Right cardiac atrium (tissue), 5 donors: ENCODE measurements around the gene CCP110. TPM values are rescaled to one million over a fixed set of nuclear protein-coding genes. Genes with fewer than 3 reads are reported as not detected.

Experiments used
- ATAC-seq, 2 donors: fragments of 200-7000 bp; cut with Tn5 transposase; one replicate each; pipeline versions ENCODE4 v1.8.0 to v1.9.1; 2020; ENCODE audit warnings: moderate library complexity in 2 of 2, mild to moderate bottlenecking in 1 of 2
- DNase-seq, 3 donors: peaks; one replicate each; pipeline ENCODE4 v3.0.0-alpha.2; 2020
- H3K27ac ChIP-seq: one replicate; pipeline ENCODE4 v1.5.1; 2013; ENCODE audit warnings: mild to moderate bottlenecking, low read length, control low read depth, moderate library complexity
- H3K27me3 ChIP-seq: one replicate; pipeline ENCODE4 v1.6.1; 2013; ENCODE audit not compliant: control insufficient read depth, insufficient read depth
- H3K4me1 ChIP-seq: one replicate; pipeline ENCODE4 v1.6.1; 2013; ENCODE audit warnings: low read length; ENCODE audit not compliant: control insufficient read depth, insufficient read depth
- H3K4me3 ChIP-seq: one replicate; pipeline ENCODE4 v1.5.1; 2013; ENCODE audit warnings: low read length, control low read depth
- H3K9me3 ChIP-seq: one replicate; pipeline ENCODE4 v1.6.1; 2013; ENCODE audit warnings: low read length; ENCODE audit not compliant: control insufficient read depth
- WGBS: extraction: QIAGEN DNeasy Blood & Tissue Kit; methylation state at CpG from one replicate; pipeline ENCODE4 v1.1.7; 2013; 5-methylcytosine and 5-hydroxymethylcytosine counted together
- intact Hi-C, 4 donors: fragments of 100-400 bp; cut with DNase I; formaldehyde crosslinking; loops; one replicate each; pipeline versions ENCODE4 v1.11.0 to v1.14.0; 2022 to 2023
- polyA plus RNA-seq: library from polyadenylated mRNA; stranded (reverse); fragments of 200-250 nt; gene quantifications from one replicate; pipeline ENCODE4 v1.2.3, GENCODE V29; 2013
- total RNA-seq, 4 donors: library from RNA; stranded (reverse); fragmentation: NEBNext Ultra II Directional; extraction: Animal tissue kit (Norgen Biotek cat#: 25700); gene quantifications; one replicate each; pipeline ENCODE4 v1.2.1, GENCODE V29; 2021
- donor health status: healthy with polysubstance abuse.
- donor health status: DM: no; HTN: yes; CAD: no.
- donor health status: DM: no; HTN: no; CAD: no.
- donor health status: DM: no; HTN: yes; CAD: no; lungs with severe emphysema.
- donor health status: DM: yes; HTN: yes; CAD: no.

CCP110 gene
- total and polyA plus RNA-seq, 5 donors: 3.9 to 13.2 (median 10.3) TPM

GRCh38 chr16:19582050-19582831, 58.5 kb downstream of the CCP110 start:
- intact Hi-C loops: no loop called here
- no peak for DNase-seq
- no peaks in the 10 kb centered on the region for H3K9me3 ChIP-seq
- no peaks in the 10 kb centered on the region for H3K27me3 ChIP-seq
- H3K4me3 ChIP-seq: no peak overlapping the region
- no peak for ATAC-seq
- H3K27ac ChIP-seq: no peak overlapping the region
- H3K4me1 ChIP-seq: peaks cover 1% of the 10 kb centered on the region
- 80% methylated on average over 10 of the region's 10 CpGs for WGBS

DNA sequence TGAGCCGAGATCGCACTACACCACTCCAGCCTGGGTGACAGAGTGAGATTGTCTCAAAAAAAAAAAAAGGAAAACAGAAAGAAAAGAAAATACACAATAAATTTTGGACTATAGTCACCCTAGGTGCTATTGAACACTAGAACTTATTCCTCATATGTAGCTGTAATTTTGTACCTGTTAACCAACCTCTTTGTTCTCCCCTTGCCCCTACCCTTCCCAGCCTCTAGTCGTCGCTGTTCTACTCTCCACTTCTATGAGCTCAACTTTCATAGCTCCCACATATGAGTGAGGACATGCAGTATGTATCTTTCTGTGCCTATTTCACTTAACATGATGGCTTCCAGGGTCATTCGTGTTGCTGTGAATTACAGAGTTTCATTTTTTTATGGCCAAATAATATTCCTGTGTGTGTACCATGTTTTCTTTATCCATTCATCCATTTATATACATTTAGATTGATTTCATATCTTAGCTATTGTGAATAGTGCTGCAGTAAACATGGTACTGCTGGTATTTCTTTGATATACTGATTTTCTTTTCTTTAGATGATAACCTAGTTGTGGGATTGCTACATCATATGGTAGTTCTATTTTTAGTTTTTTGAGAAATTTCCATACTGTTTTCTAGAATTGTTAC, 60.0 kb downstream of the CCP110 start:
- no peak overlapping the region for H3K4me3 ChIP-seq
- peaks cover 1% of the 10 kb centered on the region for H3K4me1 ChIP-seq
- WGBS: 48% methylated on average over 5 of the region's 5 CpGs
- no peak overlapping the region for H3K27ac ChIP-seq
- H3K9me3 ChIP-seq: no peaks in the 10 kb centered on the region
- H3K27me3 ChIP-seq: no peaks in the 10 kb centered on the region
- DNase-seq (no peak), ATAC-seq (peak; percentile 62 to 73)
- intact Hi-C loops: no loop called here

DNA sequence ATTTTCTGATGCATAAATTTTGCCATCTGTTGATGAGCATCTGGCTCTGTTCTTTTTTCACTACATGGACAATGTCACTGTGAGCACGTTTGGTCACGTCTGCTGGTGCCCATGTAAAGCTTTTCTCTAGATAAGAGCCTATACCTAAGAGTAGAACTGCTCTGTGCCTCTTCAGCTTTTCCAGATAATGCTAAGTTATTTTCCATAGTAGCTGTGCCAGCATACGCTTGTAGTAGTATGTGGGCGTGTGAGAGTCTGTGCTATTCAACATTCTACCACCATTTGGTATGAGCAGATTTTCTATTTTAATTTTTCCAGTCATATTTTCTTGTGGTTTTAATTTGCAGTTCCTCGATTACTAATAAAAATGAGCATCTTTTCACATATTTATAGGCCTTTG, 64.9 kb downstream of the CCP110 start:
- Histone ChIP-seq H3K9me3 (no peaks in the 10 kb centered on the region), H3K27me3 (no peaks in the 10 kb centered on the region), H3K4me1 (no peaks in the 10 kb centered on the region), H3K27ac (no peak overlapping the region), H3K4me3 (no peak overlapping the region)
- 46% methylated on average over 5 of the region's 5 CpGs for WGBS
- intact Hi-C loops: no loop called here
- ATAC-seq (peak; percentile 80 to 81), DNase-seq (no peak)

- Histone ChIP-seq H3K27me3 (no peaks in the 10 kb centered on the region), H3K4me1 (no peaks in the 10 kb centered on the region), H3K27ac (no peak overlapping the region), H3K9me3 (no peaks in the 10 kb centered on the region), H3K4me3 (no peak overlapping the region)
- intact Hi-C loops: no loop called here
- DNase-seq (no peak), ATAC-seq (no peak)
- 91% methylated on average over 5 of the region's 5 CpGs for WGBS
Observed at GRCh38 chr16:19589106-19589505, 65.4 kb downstream of the CCP110 start.

GRCh38 chr16:19589771-19590302, 66.1 kb downstream of the CCP110 start:
- no peak overlapping the region for H3K27ac ChIP-seq
- no peaks in the 10 kb centered on the region for H3K27me3 ChIP-seq
- no peaks in the 10 kb centered on the region for H3K4me1 ChIP-seq
- intact Hi-C loops: no loop called here
- ATAC-seq (peak; percentile 68 to 84), DNase-seq (no peak)
- WGBS: 28% methylated on average over 8 of the region's 8 CpGs
- H3K9me3 ChIP-seq: no peaks in the 10 kb centered on the region
- no peak overlapping the region for H3K4me3 ChIP-seq

GRCh38 chr16:19595043-19595767, 71.5 kb downstream of the CCP110 start:
- no peaks in the 10 kb centered on the region for H3K4me1 ChIP-seq
- 65% methylated on average over 19 of the region's 19 CpGs for WGBS
- no peaks in the 10 kb centered on the region for H3K9me3 ChIP-seq
- ATAC-seq (peak; percentile 71 to 95), DNase-seq (peak in 2 of 3 donors; percentile 56 to 65)
- intact Hi-C loops: no loop called here
- H3K4me3 ChIP-seq: no peak overlapping the region
- no peak overlapping the region for H3K27ac ChIP-seq
- H3K27me3 ChIP-seq: no peaks in the 10 kb centered on the region

GRCh38 chr16:19598805-19599510, 75.2 kb downstream of the CCP110 start:
- Histone ChIP-seq H3K9me3 (no peaks in the 10 kb centered on the region), H3K27me3 (no peaks in the 10 kb centered on the region), H3K4me3 (no peak overlapping the region), H3K4me1 (no peaks in the 10 kb centered on the region), H3K27ac (no peak overlapping the region)
- intact Hi-C loops: no loop called here
- ATAC-seq (no peak), DNase-seq (no peak)
- WGBS: 72% methylated on average over 6 of the region's 6 CpGs

- Histone ChIP-seq H3K9me3 (no peaks in the 10 kb centered on the region), H3K4me1 (no peaks in the 10 kb centered on the region), H3K4me3 (no peak overlapping the region), H3K27ac (no peak overlapping the region), H3K27me3 (no peaks in the 10 kb centered on the region)
- no peak for ATAC-seq
- WGBS: 82% methylated on average over 5 of the region's 5 CpGs
- DNase-seq: no peak
- intact Hi-C loops: loop anchor here in 3 of 4 donors (2.0 to 5.0 kb wide), 2 partner anchors 287 kb away; no protein-coding TSS in a partner anchor
Observed at GRCh38 chr16:19599968-19600716, 76.4 kb downstream of the CCP110 start.

DNA sequence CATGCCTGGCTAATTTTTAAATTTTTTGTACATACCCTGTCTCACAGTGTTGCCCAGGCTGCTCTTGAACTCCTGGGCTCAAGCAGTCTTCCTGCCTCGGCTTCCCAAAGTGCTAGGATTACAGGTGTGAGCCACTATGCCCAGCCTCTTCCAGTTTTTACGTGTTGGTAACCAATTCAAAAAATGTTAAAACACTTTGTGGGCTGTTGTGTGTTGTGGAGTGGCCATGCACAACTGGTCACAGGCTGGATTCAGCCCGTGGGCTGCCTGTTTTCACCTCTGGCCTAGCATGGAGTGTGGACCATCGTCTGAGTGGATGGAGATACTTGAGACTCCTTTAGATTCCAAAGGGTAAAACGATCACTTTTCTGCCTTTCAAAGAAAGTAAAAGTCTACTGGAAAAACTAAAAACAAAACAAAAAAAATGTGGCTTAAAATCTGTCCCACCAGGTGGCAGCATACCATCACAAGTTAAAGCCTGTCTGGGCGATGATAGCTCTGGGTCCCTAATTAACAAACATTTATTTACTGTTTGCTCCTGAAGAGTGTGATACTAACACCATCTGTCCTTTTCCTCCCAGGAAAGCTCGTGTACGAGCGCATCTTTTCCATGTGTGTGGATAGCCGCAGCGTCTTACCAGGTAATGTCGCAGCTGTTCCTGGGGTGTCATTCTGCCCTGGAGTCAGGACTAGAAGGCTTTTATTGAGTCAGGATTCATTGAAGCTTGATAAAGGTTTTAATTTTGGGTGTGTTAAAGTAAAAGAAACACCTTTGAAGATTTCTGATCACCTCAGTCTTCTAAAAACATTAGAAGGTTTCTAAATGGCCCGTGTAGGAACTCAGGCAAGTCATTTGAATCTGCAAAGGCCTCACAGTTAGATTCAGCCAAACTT, 77.6 kb downstream of the CCP110 start:
- DNase-seq (no peak), ATAC-seq (peak in 1 of 2 donors; percentile 36)
- Histone ChIP-seq H3K9me3 (no peaks in the 10 kb centered on the region), H3K27me3 (no peaks in the 10 kb centered on the region), H3K4me1 (no peaks in the 10 kb centered on the region), H3K4me3 (no peak overlapping the region), H3K27ac (no peak overlapping the region)
- intact Hi-C loops: loop anchor here in 3 of 4 donors (2.0 to 5.0 kb wide), 2 partner anchors 285 to 286 kb away; no protein-coding TSS in a partner anchor
- WGBS: 61% methylated on average over 13 of the region's 13 CpGs
